ENCODE data around the gene MAP3K6.

Gene MAP3K6

DNA sequence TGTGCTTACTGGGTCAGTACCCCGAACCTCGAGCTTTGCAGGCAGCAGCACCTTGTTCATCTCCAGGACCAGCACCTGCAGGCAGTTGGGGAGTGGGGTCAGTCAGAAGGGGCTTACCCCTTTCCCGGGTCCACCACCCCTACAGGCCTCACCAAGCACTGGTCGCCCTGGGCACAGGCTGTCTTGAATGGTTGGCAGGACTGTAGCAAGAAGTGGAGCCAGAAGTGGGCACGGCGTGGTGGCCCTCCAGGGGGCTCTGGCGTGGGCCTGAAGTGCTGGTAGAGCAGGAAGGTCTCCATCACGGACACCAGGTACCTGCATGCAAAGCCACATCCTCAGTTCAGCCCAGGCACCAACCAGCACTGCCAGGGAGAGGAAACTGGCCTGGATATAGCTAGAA, 5.2 kb downstream of the MAP3K6 start:
- TF ChIP-seq, protein P1, sequence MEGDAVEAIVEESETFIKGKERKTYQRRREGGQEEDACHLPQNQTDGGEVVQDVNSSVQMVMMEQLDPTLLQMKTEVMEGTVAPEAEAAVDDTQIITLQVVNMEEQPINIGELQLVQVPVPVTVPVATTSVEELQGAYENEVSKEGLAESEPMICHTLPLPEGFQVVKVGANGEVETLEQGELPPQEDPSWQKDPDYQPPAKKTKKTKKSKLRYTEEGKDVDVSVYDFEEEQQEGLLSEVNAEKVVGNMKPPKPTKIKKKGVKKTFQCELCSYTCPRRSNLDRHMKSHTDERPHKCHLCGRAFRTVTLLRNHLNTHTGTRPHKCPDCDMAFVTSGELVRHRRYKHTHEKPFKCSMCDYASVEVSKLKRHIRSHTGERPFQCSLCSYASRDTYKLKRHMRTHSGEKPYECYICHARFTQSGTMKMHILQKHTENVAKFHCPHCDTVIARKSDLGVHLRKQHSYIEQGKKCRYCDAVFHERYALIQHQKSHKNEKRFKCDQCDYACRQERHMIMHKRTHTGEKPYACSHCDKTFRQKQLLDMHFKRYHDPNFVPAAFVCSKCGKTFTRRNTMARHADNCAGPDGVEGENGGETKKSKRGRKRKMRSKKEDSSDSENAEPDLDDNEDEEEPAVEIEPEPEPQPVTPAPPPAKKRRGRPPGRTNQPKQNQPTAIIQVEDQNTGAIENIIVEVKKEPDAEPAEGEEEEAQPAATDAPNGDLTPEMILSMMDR (conservative IDR thresholded peaks at IDR 0.05; ENCODE audit: low read depth): no peak
- ChIA-PET CTCF (interaction anchor here (0.6 kb wide), 2 partner anchors 49 to 195 kb away, joined by 3 to 9 read pairs; no protein-coding TSS in a partner anchor), POLR2A (ENCODE audit: low non-redundant PET) (no interaction called here)
- no peak for DNase-seq (ENCODE audit: low spot score)
- peak overlapping the region; percentile 100 for H3K27ac ChIP-seq

DNA sequence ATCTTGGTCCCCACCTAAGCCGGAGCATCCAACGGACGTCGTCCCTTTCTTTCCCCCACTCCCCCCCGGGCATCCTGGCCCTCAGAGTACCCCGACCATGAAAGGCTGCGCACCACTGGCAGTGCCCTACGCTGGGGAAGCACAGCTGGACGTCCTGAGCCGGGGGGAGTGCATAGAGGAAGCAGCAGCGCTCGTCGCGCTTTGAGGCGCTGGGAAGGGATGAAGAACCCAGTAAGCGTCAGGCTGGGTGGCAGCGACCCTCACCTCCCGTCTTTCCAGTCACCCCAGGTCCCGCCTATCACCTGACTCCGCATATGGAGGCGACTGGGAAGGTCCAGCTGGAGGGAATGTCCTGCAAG, 5.7 kb downstream of the MAP3K6 start:
- ChIA-PET CTCF (interaction anchor here (0.7 kb wide), 1 partner anchor 61 kb away, joined by 3 read pairs; no protein-coding TSS in a partner anchor), POLR2A (ENCODE audit: low non-redundant PET) (no interaction called here)
- TF ChIP-seq, protein P1 (conservative IDR thresholded peaks at IDR 0.05; ENCODE audit: low read depth): no peak
- H3K27ac ChIP-seq: peak overlapping the region; percentile 100; the same call in 1 of the 2 replicates
- DNase-seq (ENCODE audit: low spot score): no peak

DNA sequence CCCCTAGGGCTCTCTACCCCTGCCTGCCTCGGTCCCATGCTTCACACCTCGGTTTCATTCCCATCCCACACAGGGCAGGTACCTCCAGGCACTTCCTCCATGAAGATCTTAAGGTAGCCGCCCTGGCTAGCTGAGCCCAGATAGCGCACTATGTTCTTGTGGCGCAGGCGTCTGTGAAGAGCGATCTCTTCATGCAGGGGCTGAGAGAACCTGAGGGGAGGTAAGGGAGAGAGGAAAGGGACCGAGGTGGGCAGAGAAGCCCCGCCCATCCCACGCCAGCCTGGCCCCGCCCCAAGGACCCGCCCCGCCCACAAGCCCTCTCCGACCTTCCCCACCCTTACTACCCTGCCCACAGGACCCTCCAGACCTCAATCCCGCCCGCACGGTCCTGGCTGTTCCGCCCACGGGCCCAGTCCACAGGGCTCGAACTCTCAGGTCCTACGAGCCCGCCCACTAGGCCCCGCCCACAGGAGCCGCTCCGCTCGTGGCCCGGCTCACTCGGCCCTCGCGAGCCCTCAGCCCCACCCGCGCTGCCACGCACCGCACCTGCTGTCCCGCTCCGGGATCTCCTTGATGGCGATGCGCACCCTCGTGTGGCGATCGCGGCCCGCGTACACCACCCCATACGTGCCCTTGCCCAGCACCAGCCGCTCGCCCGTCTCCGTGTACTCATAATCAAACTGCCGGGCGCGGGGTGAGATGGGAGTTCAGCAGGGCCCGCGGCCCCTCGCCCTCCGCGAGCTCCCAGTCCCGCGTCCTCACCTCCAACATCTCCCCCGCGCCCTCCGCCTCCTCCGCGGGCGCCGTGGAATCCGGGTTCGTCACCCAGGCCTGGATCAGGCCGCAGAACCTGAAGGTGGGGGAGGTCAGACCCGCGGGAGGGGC, 6.4 kb downstream of the MAP3K6 start:
- DNase-seq (ENCODE audit: low spot score): no peak

GRCh38 chr1:27359822-27360158, 7.0 kb downstream of the MAP3K6 start:
- peak overlapping the region; percentile 98 for H3K27ac ChIP-seq
- POLR2A ChIA-PET (ENCODE audit: low non-redundant PET): interaction anchor here (0.6 kb wide), 1 partner anchor 11 kb away, joined by 4 read pairs; no protein-coding TSS in a partner anchor
- no peak for DNase-seq (ENCODE audit: low spot score)
- TF ChIP-seq, protein P1 (conservative IDR thresholded peaks at IDR 0.05; ENCODE audit: low read depth): no peak
- CTCF ChIA-PET: interaction anchor here (0.6 to 4.9 kb wide), 2 partner anchors 45 to 60 kb away, joined by 5 to 21 read pairs; no protein-coding TSS in a partner anchor

More for the DNA sequence above, 6.4 kb downstream of the MAP3K6 start:
- CTCF ChIA-PET: interaction anchor here (0.6 to 4.9 kb wide), 4 partner anchors 9 to 60 kb away, joined by 3 to 21 read pairs (median 4); no protein-coding TSS in a partner anchor
- POLR2A ChIA-PET (ENCODE audit: low non-redundant PET): interaction anchor here (0.6 kb wide), 1 partner anchor 11 kb away, joined by 4 read pairs; no protein-coding TSS in a partner anchor
- TF ChIP-seq, protein P1 (conservative IDR thresholded peaks at IDR 0.05; ENCODE audit: low read depth): no peak
- peak overlapping the region; percentile 100 for H3K27ac ChIP-seq

DNA sequence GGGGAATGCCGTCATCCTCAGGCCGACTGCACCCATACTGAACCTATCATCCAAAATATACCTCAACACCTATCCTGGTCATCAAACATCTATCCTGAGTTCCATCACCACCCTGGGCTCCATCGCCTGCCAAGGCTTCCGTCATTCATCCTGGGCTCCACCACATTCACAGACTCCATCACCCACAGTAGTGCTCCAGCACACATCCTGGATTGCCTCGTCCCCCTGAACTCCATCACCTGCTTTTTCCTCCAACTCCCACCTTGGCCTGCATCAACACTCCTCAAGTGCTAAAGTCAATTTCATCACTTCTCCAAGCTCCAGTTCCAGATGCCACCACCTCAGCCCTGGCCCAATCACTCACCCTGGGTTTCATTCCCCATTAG, 7.8 kb downstream of the MAP3K6 start:
- ChIA-PET POLR2A (ENCODE audit: low non-redundant PET) (interaction anchor here (1.7 kb wide), 1 partner anchor 8 kb away, joined by 5 read pairs; the partner anchor contains the start of gene MAP3K6), CTCF (interaction anchor here (0.8 to 4.9 kb wide), 4 partner anchors 16 to 59 kb away, joined by 4 to 21 read pairs (median 8); no protein-coding TSS in a partner anchor)
- H3K27ac ChIP-seq: peak overlapping the region; percentile 98
- no peak for DNase-seq (ENCODE audit: low spot score)
- TF ChIP-seq, protein P1 (conservative IDR thresholded peaks at IDR 0.05; ENCODE audit: low read depth): no peak

GRCh38 chr1:27358038-27358927, 8.5 kb downstream of the MAP3K6 start:
- TF ChIP-seq, protein P1 (conservative IDR thresholded peaks at IDR 0.05; ENCODE audit: low read depth): no peak
- H3K27ac ChIP-seq: peak overlapping the region; percentile 98
- POLR2A ChIA-PET (ENCODE audit: low non-redundant PET): interaction anchor here (1.7 kb wide), 1 partner anchor 8 kb away, joined by 5 read pairs; the partner anchor contains the start of gene MAP3K6
- CTCF ChIA-PET: interaction anchor here (0.6 to 4.9 kb wide), 14 partner anchors 7 to 58 kb away, joined by 3 to 21 read pairs (median 6); no protein-coding TSS in a partner anchor
- no peak for DNase-seq (ENCODE audit: low spot score)

All from RWPE1 (cell line).